Activated T-helper 1 cell treated with anti-CD3 and anti-CD28 coated beads, Interleukin-12 subunit alpha, Interleukin-12 subunit beta, Interleukin-2, Interleukin-4 antibody, amounts not matched to agents 30 ng/mL and 10 ng/mL and 1 ng/mL, durations not matched to agents 14 hours and 24 hours and 36 hours (primary cell): Measurements from ENCODE around the gene MSLN. TPM values are rescaled to one million over a fixed set of nuclear protein-coding genes. Genes with fewer than 3 reads are reported as not detected.

Source experiments
- DNase-seq: peaks from one replicate; pipeline ENCODE4 v3.0.0; 2021; ENCODE audit warnings: low spot score
- H3K27ac Mint-ChIP-seq: one replicate; pipeline ENCODE4 v1.8.0; 2021; ENCODE audit warnings: mild to moderate bottlenecking, mixed read lengths
- H3K27me3 Mint-ChIP-seq: one replicate; pipeline ENCODE4 v1.8.0; 2022; ENCODE audit warnings: mild to moderate bottlenecking, moderate library complexity, mixed read lengths; ENCODE audit not compliant: insufficient read depth
- H3K36me3 Mint-ChIP-seq: one replicate; pipeline ENCODE4 v1.8.0; 2021; ENCODE audit warnings: low read depth, mixed read lengths
- H3K4me1 Mint-ChIP-seq: one replicate; pipeline ENCODE4 v1.8.0; 2021; ENCODE audit warnings: low read depth, mixed read lengths
- H3K4me3 Mint-ChIP-seq: one replicate; pipeline ENCODE4 v1.8.0; 2021; ENCODE audit warnings: mild to moderate bottlenecking, moderate library complexity, mixed read lengths
- H3K9me3 Mint-ChIP-seq: one replicate; pipeline ENCODE4 v1.8.0; 2021; ENCODE audit warnings: mixed read lengths
- intact Hi-C: fragments of 100-400 bp; cut with micrococcal nuclease; formaldehyde crosslinking; loops from one replicate; pipeline ENCODE4 v1.15.1; 2024
- total RNA-seq: library from RNA; stranded (reverse); gene quantifications from 2 replicates; pipeline ENCODE4 v1.2.3, GENCODE V29; 2022

MSLN gene
- total RNA-seq, 1 donor from 2014 or later, result not detected

- peaks cover 13% of the 10 kb centered on the region for H3K27me3 Mint-ChIP-seq
- no peak overlapping the region for H3K27ac Mint-ChIP-seq
- H3K36me3 Mint-ChIP-seq, result no peaks in the 10 kb centered on the region
- H3K4me1 Mint-ChIP-seq, result no peaks in the 10 kb centered on the region
- DNase-seq, result no peak
- intact Hi-C loops, result no loop called here
- H3K9me3 Mint-ChIP-seq, result no peaks in the 10 kb centered on the region
- peak overlapping the region; percentile 66 for H3K4me3 Mint-ChIP-seq
These were observed 41.6 kb upstream of the MSLN start for GRCh38 chr16:718922-719321.

- intact Hi-C loops, result loop anchor here (2.0 kb wide), 1 partner anchor 17 kb away; no protein-coding TSS in a partner anchor
- peak overlapping the region; percentile 75 for H3K4me3 Mint-ChIP-seq
- H3K27me3 Mint-ChIP-seq, result peaks cover 8% of the 10 kb centered on the region
- H3K36me3 Mint-ChIP-seq, result no peaks in the 10 kb centered on the region
- H3K9me3 Mint-ChIP-seq, result no peaks in the 10 kb centered on the region
- H3K4me1 Mint-ChIP-seq, result no peaks in the 10 kb centered on the region
- peak overlapping the region; percentile 28 for H3K27ac Mint-ChIP-seq
- no peak for DNase-seq
These were observed 40.6 kb upstream of the MSLN start for GRCh38 chr16:719815-720446.

- no peaks in the 10 kb centered on the region for H3K9me3 Mint-ChIP-seq
- peak overlapping the region; percentile 75 for H3K4me3 Mint-ChIP-seq
- H3K27ac Mint-ChIP-seq, result peak overlapping the region; percentile 28
- no peaks in the 10 kb centered on the region for H3K4me1 Mint-ChIP-seq
- DNase-seq, result no peak
- intact Hi-C loops, result loop anchor here (2.0 kb wide), 1 partner anchor 16 kb away; no protein-coding TSS in a partner anchor
- H3K27me3 Mint-ChIP-seq, result peaks cover 11% of the 10 kb centered on the region
- H3K36me3 Mint-ChIP-seq, result no peaks in the 10 kb centered on the region
These were observed 40.0 kb upstream of the MSLN start for GRCh38 chr16:720447-720989.

- intact Hi-C loops, result loop anchor here (2.0 kb wide), 1 partner anchor 16 kb away; no protein-coding TSS in a partner anchor
- no peaks in the 10 kb centered on the region for H3K9me3 Mint-ChIP-seq
- peak within 1 kb of the TSS; percentile 75 for H3K4me3 Mint-ChIP-seq
- peak; percentile 58 for DNase-seq
- peaks cover 11% of the 10 kb centered on the region for H3K27me3 Mint-ChIP-seq
- H3K4me1 Mint-ChIP-seq, result no peaks in the 10 kb centered on the region
- peak within 1 kb of the TSS; percentile 28 for H3K27ac Mint-ChIP-seq
- no peaks in the 10 kb centered on the region for H3K36me3 Mint-ChIP-seq
These were observed 39.4 kb upstream of the MSLN start, which contains the start of gene ANTKMT for GRCh38 chr16:720990-721764. TSS of gene ANTKMT (plus strand) at chr16:721146. CDS start at chr16:721275, 129 bp downstream.

- Mint-ChIP-seq H3K27me3 (peaks cover 11% of the 10 kb centered on the region), H3K27ac (no peak overlapping the region), H3K36me3 (no peaks in the 10 kb centered on the region), H3K4me3 (peak overlapping the region; percentile 69), H3K9me3 (no peaks in the 10 kb centered on the region), H3K4me1 (no peaks in the 10 kb centered on the region)
- intact Hi-C loops, result loop anchor here (2.0 kb wide), 1 partner anchor 15 kb away; no protein-coding TSS in a partner anchor
- no peak for DNase-seq
These were observed 38.6 kb upstream of the MSLN start for GRCh38 chr16:721765-722540.

GRCh38 chr16:722835-723633 lies 37.5 kb upstream of the MSLN start:
- H3K4me1 Mint-ChIP-seq, result no peaks in the 10 kb centered on the region
- H3K27me3 Mint-ChIP-seq, result peaks cover 11% of the 10 kb centered on the region
- intact Hi-C loops, result no loop called here
- peak overlapping the region; percentile 39 for H3K4me3 Mint-ChIP-seq
- H3K27ac Mint-ChIP-seq, result no peak overlapping the region
- H3K36me3 Mint-ChIP-seq, result no peaks in the 10 kb centered on the region
- H3K9me3 Mint-ChIP-seq, result no peaks in the 10 kb centered on the region
- DNase-seq, result no peak

GRCh38 chr16:723695-724094 lies 36.8 kb upstream of the MSLN start:
- H3K27me3 Mint-ChIP-seq, result peaks cover 9% of the 10 kb centered on the region
- no peak overlapping the region for H3K4me3 Mint-ChIP-seq
- intact Hi-C loops, result no loop called here
- H3K9me3 Mint-ChIP-seq, result no peaks in the 10 kb centered on the region
- H3K4me1 Mint-ChIP-seq, result no peaks in the 10 kb centered on the region
- no peaks in the 10 kb centered on the region for H3K36me3 Mint-ChIP-seq
- no peak overlapping the region for H3K27ac Mint-ChIP-seq
- no peak for DNase-seq

- H3K9me3 Mint-ChIP-seq, result no peaks in the 10 kb centered on the region
- intact Hi-C loops, result no loop called here
These were observed 36.1 kb upstream of the MSLN start for GRCh38 chr16:724188-725040.

GRCh38 chr16:725041-725376 lies 35.5 kb upstream of the MSLN start:
- no peaks in the 10 kb centered on the region for H3K4me1 Mint-ChIP-seq
- DNase-seq, result no peak
- H3K36me3 Mint-ChIP-seq, result no peaks in the 10 kb centered on the region
- no peak overlapping the region for H3K4me3 Mint-ChIP-seq
- H3K9me3 Mint-ChIP-seq, result no peaks in the 10 kb centered on the region
- H3K27ac Mint-ChIP-seq, result no peak overlapping the region
- H3K27me3 Mint-ChIP-seq, result peaks cover 3% of the 10 kb centered on the region
- intact Hi-C loops, result no loop called here

More at GRCh38 chr16:724188-725040, 36.1 kb upstream of the MSLN start:
- H3K4me1 Mint-ChIP-seq, result no peaks in the 10 kb centered on the region
- no peaks in the 10 kb centered on the region for H3K36me3 Mint-ChIP-seq
- H3K27me3 Mint-ChIP-seq, result peaks cover 4% of the 10 kb centered on the region
- H3K4me3 Mint-ChIP-seq, result no peak overlapping the region
- no peak for DNase-seq
- H3K27ac Mint-ChIP-seq, result no peak overlapping the region

- no peak overlapping the region for H3K4me3 Mint-ChIP-seq
- H3K27me3 Mint-ChIP-seq, result peaks cover 3% of the 10 kb centered on the region
- no peak for DNase-seq
- no peaks in the 10 kb centered on the region for H3K4me1 Mint-ChIP-seq
- intact Hi-C loops, result no loop called here
- no peak overlapping the region for H3K27ac Mint-ChIP-seq
- no peaks in the 10 kb centered on the region for H3K36me3 Mint-ChIP-seq
- no peaks in the 10 kb centered on the region for H3K9me3 Mint-ChIP-seq
These were observed 34.9 kb upstream of the MSLN start for GRCh38 chr16:725463-726187.

GRCh38 chr16:726188-726437 lies 34.4 kb upstream of the MSLN start:
- H3K36me3 Mint-ChIP-seq, result no peaks in the 10 kb centered on the region

More at GRCh38 chr16:726188-726437, 34.4 kb upstream of the MSLN start:
- intact Hi-C loops, result no loop called here
- no peaks in the 10 kb centered on the region for H3K4me1 Mint-ChIP-seq
- DNase-seq, result no peak
- peaks cover 3% of the 10 kb centered on the region for H3K27me3 Mint-ChIP-seq
- no peaks in the 10 kb centered on the region for H3K9me3 Mint-ChIP-seq
- H3K27ac Mint-ChIP-seq, result no peak overlapping the region
- no peak overlapping the region for H3K4me3 Mint-ChIP-seq
